H1 (cell line): ENCODE results near the gene COL21A1. TPM values are rescaled to one million over a fixed set of nuclear protein-coding genes. Genes with fewer than 3 reads are reported as not detected.

Experiments used
- ATF3 ChIP-seq: IDR thresholded peaks from 2 replicates; pipeline ENCODE4 v1.6.1; 2011; ENCODE audit warnings: low read depth, mild to moderate bottlenecking, low read length; ENCODE audit not compliant: insufficient read depth
- CREB1 ChIP-seq: IDR thresholded peaks from 2 replicates; pipeline ENCODE4 v1.6.1; 2012; ENCODE audit warnings: inconsistent platforms
- KDM1A ChIP-seq: fragments of 200-600, 300-600 bp; sonication (generic); IDR thresholded peaks from 2 replicates; pipeline ENCODE4 v1.7.1; 2016; ENCODE audit warnings: mild to moderate bottlenecking, low read length, borderline replicate concordance
- KDM4A ChIP-seq: IDR thresholded peaks from one replicate; pipeline ENCODE4 v1.7.1; 2012; ENCODE audit warnings: low read depth, mild to moderate bottlenecking, moderate library complexity, low read length, inconsistent platforms; ENCODE audit not compliant: severe bottlenecking
- MAX ChIP-seq: IDR thresholded peaks from 2 replicates; pipeline ENCODE4 v1.6.1; 2012; ENCODE audit warnings: inconsistent platforms
- POLR2A ChIP-seq, 2 experiments: IDR thresholded peaks; 1 replicate in 1 of 2; 2 replicates in 1 of 2; pipeline ENCODE4 v1.6.1; 2011; ENCODE audit warnings: low read depth in 2 of 2, low read length in 2 of 2, mild to moderate bottlenecking in 2 of 2; ENCODE audit errors: control extremely low read depth in 1 of 2
- SAP30 ChIP-seq: fragments of 300-600 bp; sonication (generic); IDR thresholded peaks from 2 replicates; pipeline ENCODE4 v1.7.1; 2012; ENCODE audit warnings: low read length, moderate library complexity, mild to moderate bottlenecking, inconsistent platforms; ENCODE audit not compliant: insufficient read depth, insufficient replicate concordance
- TAF1 ChIP-seq: IDR thresholded peaks from 2 replicates; pipeline ENCODE4 v1.6.1; 2011; ENCODE audit warnings: mild to moderate bottlenecking, low read depth, low read length
- polyA plus RNA-seq, 7 experiments: library from polyadenylated mRNA; depleted of rRNA in 3 of 7; stranded (reverse) in 5 of 7; unstranded in 2 of 7; fragments of >200 nt in 5 of 7; fragments of 200-250 nt in 2 of 7; gene quantifications; 1 replicate in 5 of 7; 2 replicates in 1 of 7; 4 replicates in 1 of 7; pipeline versions ENCODE4 v1.2.1 to v1.2.3, GENCODE V29; 2011 to 2013; ENCODE audit warnings: missing spikeins in 2 of 7, mixed read lengths in 2 of 7
- total RNA-seq: library from RNA; stranded (reverse); fragmentation: NEBNext Ultra II Directional; extraction: Animal tissue kit (Norgen Biotek cat#: 25700); gene quantifications from 2 replicates; pipeline ENCODE4 v1.2.1, GENCODE V29; 2021
- TF ChIP-seq, protein P1 (sequence below): fragments of 300-600 bp; sonication (generic); IDR thresholded peaks from 2 replicates; pipeline ENCODE4 v1.7.1; 2012; ENCODE audit warnings: low read length, moderate library complexity, mild to moderate bottlenecking, inconsistent platforms; ENCODE audit not compliant: insufficient replicate concordance

COL21A1 gene
- total and polyA plus RNA-seq, 2 of the 8 experiments (the other 6 are each of a cell fraction or from before 2014, with no cell fraction given): 1.6 to 3.4 TPM

- TF ChIP-seq, protein P1, sequence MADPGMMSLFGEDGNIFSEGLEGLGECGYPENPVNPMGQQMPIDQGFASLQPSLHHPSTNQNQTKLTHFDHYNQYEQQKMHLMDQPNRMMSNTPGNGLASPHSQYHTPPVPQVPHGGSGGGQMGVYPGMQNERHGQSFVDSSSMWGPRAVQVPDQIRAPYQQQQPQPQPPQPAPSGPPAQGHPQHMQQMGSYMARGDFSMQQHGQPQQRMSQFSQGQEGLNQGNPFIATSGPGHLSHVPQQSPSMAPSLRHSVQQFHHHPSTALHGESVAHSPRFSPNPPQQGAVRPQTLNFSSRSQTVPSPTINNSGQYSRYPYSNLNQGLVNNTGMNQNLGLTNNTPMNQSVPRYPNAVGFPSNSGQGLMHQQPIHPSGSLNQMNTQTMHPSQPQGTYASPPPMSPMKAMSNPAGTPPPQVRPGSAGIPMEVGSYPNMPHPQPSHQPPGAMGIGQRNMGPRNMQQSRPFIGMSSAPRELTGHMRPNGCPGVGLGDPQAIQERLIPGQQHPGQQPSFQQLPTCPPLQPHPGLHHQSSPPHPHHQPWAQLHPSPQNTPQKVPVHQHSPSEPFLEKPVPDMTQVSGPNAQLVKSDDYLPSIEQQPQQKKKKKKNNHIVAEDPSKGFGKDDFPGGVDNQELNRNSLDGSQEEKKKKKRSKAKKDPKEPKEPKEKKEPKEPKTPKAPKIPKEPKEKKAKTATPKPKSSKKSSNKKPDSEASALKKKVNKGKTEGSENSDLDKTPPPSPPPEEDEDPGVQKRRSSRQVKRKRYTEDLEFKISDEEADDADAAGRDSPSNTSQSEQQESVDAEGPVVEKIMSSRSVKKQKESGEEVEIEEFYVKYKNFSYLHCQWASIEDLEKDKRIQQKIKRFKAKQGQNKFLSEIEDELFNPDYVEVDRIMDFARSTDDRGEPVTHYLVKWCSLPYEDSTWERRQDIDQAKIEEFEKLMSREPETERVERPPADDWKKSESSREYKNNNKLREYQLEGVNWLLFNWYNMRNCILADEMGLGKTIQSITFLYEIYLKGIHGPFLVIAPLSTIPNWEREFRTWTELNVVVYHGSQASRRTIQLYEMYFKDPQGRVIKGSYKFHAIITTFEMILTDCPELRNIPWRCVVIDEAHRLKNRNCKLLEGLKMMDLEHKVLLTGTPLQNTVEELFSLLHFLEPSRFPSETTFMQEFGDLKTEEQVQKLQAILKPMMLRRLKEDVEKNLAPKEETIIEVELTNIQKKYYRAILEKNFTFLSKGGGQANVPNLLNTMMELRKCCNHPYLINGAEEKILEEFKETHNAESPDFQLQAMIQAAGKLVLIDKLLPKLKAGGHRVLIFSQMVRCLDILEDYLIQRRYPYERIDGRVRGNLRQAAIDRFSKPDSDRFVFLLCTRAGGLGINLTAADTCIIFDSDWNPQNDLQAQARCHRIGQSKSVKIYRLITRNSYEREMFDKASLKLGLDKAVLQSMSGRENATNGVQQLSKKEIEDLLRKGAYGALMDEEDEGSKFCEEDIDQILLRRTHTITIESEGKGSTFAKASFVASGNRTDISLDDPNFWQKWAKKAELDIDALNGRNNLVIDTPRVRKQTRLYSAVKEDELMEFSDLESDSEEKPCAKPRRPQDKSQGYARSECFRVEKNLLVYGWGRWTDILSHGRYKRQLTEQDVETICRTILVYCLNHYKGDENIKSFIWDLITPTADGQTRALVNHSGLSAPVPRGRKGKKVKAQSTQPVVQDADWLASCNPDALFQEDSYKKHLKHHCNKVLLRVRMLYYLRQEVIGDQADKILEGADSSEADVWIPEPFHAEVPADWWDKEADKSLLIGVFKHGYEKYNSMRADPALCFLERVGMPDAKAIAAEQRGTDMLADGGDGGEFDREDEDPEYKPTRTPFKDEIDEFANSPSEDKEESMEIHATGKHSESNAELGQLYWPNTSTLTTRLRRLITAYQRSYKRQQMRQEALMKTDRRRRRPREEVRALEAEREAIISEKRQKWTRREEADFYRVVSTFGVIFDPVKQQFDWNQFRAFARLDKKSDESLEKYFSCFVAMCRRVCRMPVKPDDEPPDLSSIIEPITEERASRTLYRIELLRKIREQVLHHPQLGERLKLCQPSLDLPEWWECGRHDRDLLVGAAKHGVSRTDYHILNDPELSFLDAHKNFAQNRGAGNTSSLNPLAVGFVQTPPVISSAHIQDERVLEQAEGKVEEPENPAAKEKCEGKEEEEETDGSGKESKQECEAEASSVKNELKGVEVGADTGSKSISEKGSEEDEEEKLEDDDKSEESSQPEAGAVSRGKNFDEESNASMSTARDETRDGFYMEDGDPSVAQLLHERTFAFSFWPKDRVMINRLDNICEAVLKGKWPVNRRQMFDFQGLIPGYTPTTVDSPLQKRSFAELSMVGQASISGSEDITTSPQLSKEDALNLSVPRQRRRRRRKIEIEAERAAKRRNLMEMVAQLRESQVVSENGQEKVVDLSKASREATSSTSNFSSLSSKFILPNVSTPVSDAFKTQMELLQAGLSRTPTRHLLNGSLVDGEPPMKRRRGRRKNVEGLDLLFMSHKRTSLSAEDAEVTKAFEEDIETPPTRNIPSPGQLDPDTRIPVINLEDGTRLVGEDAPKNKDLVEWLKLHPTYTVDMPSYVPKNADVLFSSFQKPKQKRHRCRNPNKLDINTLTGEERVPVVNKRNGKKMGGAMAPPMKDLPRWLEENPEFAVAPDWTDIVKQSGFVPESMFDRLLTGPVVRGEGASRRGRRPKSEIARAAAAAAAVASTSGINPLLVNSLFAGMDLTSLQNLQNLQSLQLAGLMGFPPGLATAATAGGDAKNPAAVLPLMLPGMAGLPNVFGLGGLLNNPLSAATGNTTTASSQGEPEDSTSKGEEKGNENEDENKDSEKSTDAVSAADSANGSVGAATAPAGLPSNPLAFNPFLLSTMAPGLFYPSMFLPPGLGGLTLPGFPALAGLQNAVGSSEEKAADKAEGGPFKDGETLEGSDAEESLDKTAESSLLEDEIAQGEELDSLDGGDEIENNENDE: no peak
- no peak for TF ChIP-seq MAX
- TF ChIP-seq POLR2A (IDR thresholded peaks at IDR 0.05; ENCODE audit: control extremely low read depth in 1 of 2, low read depth in 2 of 2, low read length in 2 of 2): no peak
- TF ChIP-seq KDM1A: no peak
- no peak for TF ChIP-seq CREB1
- TF ChIP-seq ATF3: no peak
- no peak for TF ChIP-seq SAP30
- TF ChIP-seq TAF1: no peak
- TF ChIP-seq KDM4A: no peak
These were observed 14.9 kb downstream of the COL21A1 start (continued) for GRCh38 chr6:56232436-56232835.
